Neural cell (in vitro differentiated cells): ENCODE data around the gene LINC00237. TPM values are rescaled to one million over a fixed set of nuclear protein-coding genes. Genes with fewer than 3 reads are reported as not detected.

Experiments
- H2AFZ ChIP-seq: fragments of 200-600, 300-800 bp; sonication (generic), shearing (Covaris generic); 2 replicates; pipeline ENCODE4 v1.6.0; 2014; ENCODE audit warnings: low read depth, mild to moderate bottlenecking, antibody characterized with exemption, low read length, moderate library complexity
- H3F3A ChIP-seq: fragments of 200-600 bp; shearing (Covaris generic); 2 replicates; pipeline ENCODE4 v1.6.1; 2016; ENCODE audit warnings: mild to moderate bottlenecking, moderate library complexity, mixed read lengths, antibody characterized with exemption, low read length; ENCODE audit not compliant: insufficient read depth, poor library complexity, severe bottlenecking
- H3K27ac ChIP-seq: fragments of 200-600, 300-800 bp; sonication (generic), shearing (Covaris generic); 2 replicates; pipeline ENCODE4 v1.5.1; 2014; ENCODE audit warnings: mild to moderate bottlenecking, low read length, moderate library complexity
- H3K27me3 ChIP-seq: fragments of 300-800, 200-600 bp; sonication (generic), shearing (Covaris generic); 2 replicates; pipeline ENCODE4 v1.6.0; 2014; ENCODE audit warnings: mild to moderate bottlenecking, low read depth, low read length, moderate library complexity; ENCODE audit not compliant: insufficient read depth
- H3K36me3 ChIP-seq: fragments of 300-800, 200-600 bp; sonication (generic), shearing (Covaris generic); 2 replicates; pipeline ENCODE4 v1.5.1; 2014; ENCODE audit warnings: mild to moderate bottlenecking, antibody characterized with exemption, low read length, moderate library complexity; ENCODE audit not compliant: insufficient read depth
- H3K4me2 ChIP-seq: fragments of 300-800, 200-600 bp; sonication (generic), shearing (Covaris generic); 2 replicates; pipeline ENCODE4 v1.6.0; 2014; ENCODE audit warnings: mild to moderate bottlenecking, low read length
- H3K4me3 ChIP-seq: fragments of 300-800, 200-600 bp; sonication (generic), shearing (Covaris generic); 2 replicates; pipeline ENCODE4 v1.5.1; 2014; ENCODE audit warnings: mild to moderate bottlenecking, low read length, moderate library complexity
- H3K79me2 ChIP-seq: fragments of 200-600 bp; shearing (Covaris generic); replicated peaks from 2 replicates; pipeline ENCODE4 v1.6.0; 2014; ENCODE audit warnings: mild to moderate bottlenecking, low read length, moderate library complexity; ENCODE audit not compliant: insufficient read depth
- H3K9ac ChIP-seq: fragments of 300-800, 200-600 bp; sonication (generic), shearing (Covaris generic); 2 replicates; pipeline ENCODE4 v1.6.1; 2016; ENCODE audit warnings: mild to moderate bottlenecking, low read length, mixed read lengths
- H3K9me2 ChIP-seq: fragments of 200-600 bp; shearing (Covaris generic); 2 replicates; pipeline ENCODE4 v1.6.1; 2016; ENCODE audit warnings: mild to moderate bottlenecking, low read length, mixed read lengths; ENCODE audit not compliant: insufficient read depth
- H3K9me3 ChIP-seq: fragments of 200-600, 300-800 bp; sonication (generic), shearing (Covaris generic); 2 replicates; pipeline ENCODE4 v1.6.1; 2016; ENCODE audit warnings: mild to moderate bottlenecking, mixed run types, low read length, moderate library complexity, mixed read lengths
- H4K20me1 ChIP-seq: fragments of 200-600 bp; shearing (Covaris generic); 2 replicates; pipeline ENCODE4 v1.6.1; 2016; ENCODE audit warnings: mild to moderate bottlenecking, mixed run types; ENCODE audit not compliant: insufficient read depth
- EP300 ChIP-seq: fragments of 450-650 bp; conservative IDR thresholded peaks from 2 replicates; pipeline ENCODE4 v1.6.1; 2014; ENCODE audit warnings: antibody characterized with exemption, mild to moderate bottlenecking, moderate library complexity; ENCODE audit not compliant: poor library complexity, severe bottlenecking
- EZH2 ChIP-seq: fragments of 200-600, 300-800 bp; shearing (Covaris generic), sonication (generic); IDR thresholded peaks from 2 replicates; pipeline ENCODE4 v1.6.1; 2014; ENCODE audit warnings: antibody characterized with exemption, low read length, borderline replicate concordance, mild to moderate bottlenecking; ENCODE audit not compliant: insufficient read depth, poor library complexity, severe bottlenecking
- MXI1 ChIP-seq: fragments of 450-650 bp; conservative IDR thresholded peaks from 2 replicates; pipeline ENCODE4 v1.6.1; 2014; ENCODE audit warnings: antibody characterized with exemption, mild to moderate bottlenecking; ENCODE audit not compliant: poor library complexity, severe bottlenecking
- POLR2AphosphoS5 ChIP-seq: IDR thresholded peaks from 2 replicates; pipeline ENCODE4 v1.6.1; 2012
- RAD21 ChIP-seq: fragments of 450-650 bp; conservative IDR thresholded peaks from 2 replicates; pipeline ENCODE4 v1.6.1; 2014; ENCODE audit warnings: antibody characterized with exemption, mild to moderate bottlenecking, moderate library complexity
- SMC3 ChIP-seq: fragments of 450-650 bp; conservative IDR thresholded peaks from 2 replicates; pipeline ENCODE4 v1.6.1; 2014; ENCODE audit warnings: antibody characterized with exemption, mild to moderate bottlenecking, moderate library complexity; ENCODE audit not compliant: poor library complexity
- TAF1 ChIP-seq: IDR thresholded peaks from 2 replicates; pipeline ENCODE4 v1.6.1; 2012; ENCODE audit warnings: low read depth
- polyA plus RNA-seq: library from polyadenylated mRNA; depleted of rRNA; stranded (reverse); fragments of >200 nt; gene quantifications from 2 replicates; pipeline ENCODE4 v1.2.3, GENCODE V29; 2014
- TF ChIP-seq, protein P1 (sequence below): IDR thresholded peaks from 2 replicates; pipeline ENCODE4 v1.6.1; 2012; ENCODE audit warnings: borderline replicate concordance
- TF ChIP-seq, protein P2 (sequence below): fragments of 450-650 bp; IDR thresholded peaks from 2 replicates; pipeline ENCODE4 v1.5.1; 2014; ENCODE audit warnings: antibody characterized with exemption, mild to moderate bottlenecking, moderate library complexity; ENCODE audit not compliant: poor library complexity, severe bottlenecking

LINC00237 gene
- polyA plus RNA-seq, 1 donor from 2014 or later = not detected

DNA sequence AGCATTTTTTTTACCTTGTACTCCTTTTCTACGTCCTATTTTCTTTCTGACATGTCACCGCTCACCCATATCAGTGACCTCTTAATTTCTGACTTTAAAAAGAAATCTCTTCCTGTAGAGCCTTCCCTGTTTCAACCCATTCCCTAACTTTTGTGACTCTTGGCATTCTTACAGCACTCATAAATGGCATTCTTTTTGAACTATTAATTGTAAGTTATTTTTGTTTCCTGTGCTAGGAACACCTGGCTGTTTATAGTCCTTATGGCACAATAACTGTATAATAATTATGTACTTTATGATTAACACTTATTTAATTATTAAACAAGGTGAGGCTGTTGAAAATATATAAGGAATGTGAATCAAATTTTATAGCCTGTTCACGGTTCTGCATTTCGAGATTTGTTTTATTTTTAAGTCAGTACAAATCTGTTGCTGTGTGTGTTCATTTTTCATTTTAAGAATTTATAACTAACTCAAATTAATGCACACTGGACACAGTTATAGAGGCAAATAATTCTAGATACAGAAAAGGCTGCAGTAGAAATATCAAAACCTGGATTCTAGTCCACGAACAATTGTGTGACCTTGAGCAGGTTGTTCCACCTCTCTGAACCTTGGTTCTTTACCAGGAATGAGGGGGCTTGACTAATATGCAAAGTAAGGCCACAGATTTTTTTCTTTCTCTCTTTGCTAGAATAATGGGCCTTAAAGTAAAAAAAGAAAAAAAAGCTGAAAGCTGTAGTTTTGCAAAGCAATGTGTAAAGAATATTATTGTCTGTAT lies 21.2 kb upstream of the LINC00237 start:
- TF ChIP-seq MXI1 (no peak), POLR2AphosphoS5 (no peak), SMC3 (no peak), RAD21 (no peak), EP300 (no peak), TAF1 (no peak), EZH2 (no peak)
- TF ChIP-seq, protein P1, sequence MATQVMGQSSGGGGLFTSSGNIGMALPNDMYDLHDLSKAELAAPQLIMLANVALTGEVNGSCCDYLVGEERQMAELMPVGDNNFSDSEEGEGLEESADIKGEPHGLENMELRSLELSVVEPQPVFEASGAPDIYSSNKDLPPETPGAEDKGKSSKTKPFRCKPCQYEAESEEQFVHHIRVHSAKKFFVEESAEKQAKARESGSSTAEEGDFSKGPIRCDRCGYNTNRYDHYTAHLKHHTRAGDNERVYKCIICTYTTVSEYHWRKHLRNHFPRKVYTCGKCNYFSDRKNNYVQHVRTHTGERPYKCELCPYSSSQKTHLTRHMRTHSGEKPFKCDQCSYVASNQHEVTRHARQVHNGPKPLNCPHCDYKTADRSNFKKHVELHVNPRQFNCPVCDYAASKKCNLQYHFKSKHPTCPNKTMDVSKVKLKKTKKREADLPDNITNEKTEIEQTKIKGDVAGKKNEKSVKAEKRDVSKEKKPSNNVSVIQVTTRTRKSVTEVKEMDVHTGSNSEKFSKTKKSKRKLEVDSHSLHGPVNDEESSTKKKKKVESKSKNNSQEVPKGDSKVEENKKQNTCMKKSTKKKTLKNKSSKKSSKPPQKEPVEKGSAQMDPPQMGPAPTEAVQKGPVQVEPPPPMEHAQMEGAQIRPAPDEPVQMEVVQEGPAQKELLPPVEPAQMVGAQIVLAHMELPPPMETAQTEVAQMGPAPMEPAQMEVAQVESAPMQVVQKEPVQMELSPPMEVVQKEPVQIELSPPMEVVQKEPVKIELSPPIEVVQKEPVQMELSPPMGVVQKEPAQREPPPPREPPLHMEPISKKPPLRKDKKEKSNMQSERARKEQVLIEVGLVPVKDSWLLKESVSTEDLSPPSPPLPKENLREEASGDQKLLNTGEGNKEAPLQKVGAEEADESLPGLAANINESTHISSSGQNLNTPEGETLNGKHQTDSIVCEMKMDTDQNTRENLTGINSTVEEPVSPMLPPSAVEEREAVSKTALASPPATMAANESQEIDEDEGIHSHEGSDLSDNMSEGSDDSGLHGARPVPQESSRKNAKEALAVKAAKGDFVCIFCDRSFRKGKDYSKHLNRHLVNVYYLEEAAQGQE = no peak
- Histone ChIP-seq H2AFZ (no peak overlapping the region), H3K36me3 (no peaks in the 10 kb centered on the region), H3K4me2 (no peak overlapping the region), H3K9ac (no peak overlapping the region), H3K27me3 (peaks cover 7% of the 10 kb centered on the region), H3K9me2 (no peaks in the 10 kb centered on the region), H4K20me1 (no peaks in the 10 kb centered on the region), H3K27ac (no peak overlapping the region), H3F3A (peaks cover 4% of the 10 kb centered on the region), H3K9me3 (no peaks in the 10 kb centered on the region), H3K79me2 (no peaks in the 10 kb centered on the region), H3K4me3 (no peak overlapping the region)

DNA sequence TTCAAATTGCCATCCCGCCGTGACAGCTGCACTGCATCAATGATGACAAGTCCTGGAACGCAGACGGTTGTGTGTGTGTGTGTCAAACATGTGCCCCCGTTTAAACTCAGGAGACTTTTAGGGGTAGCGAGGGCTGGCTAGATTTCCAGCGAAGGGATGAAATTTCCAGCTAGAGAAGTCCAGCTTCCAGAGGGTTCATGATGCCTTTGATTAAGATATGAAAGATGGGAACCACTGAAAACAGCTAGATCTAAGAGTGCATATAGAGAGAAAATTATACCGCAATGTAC lies 20.4 kb upstream of the LINC00237 start:
- H3K4me3 ChIP-seq = peak overlapping the region; percentile 81
- no peak overlapping the region for H3K9ac ChIP-seq
- TF ChIP-seq EP300 (peak; percentile 19), POLR2AphosphoS5 (peak; percentile 34), EZH2 (no peak)

DNA sequence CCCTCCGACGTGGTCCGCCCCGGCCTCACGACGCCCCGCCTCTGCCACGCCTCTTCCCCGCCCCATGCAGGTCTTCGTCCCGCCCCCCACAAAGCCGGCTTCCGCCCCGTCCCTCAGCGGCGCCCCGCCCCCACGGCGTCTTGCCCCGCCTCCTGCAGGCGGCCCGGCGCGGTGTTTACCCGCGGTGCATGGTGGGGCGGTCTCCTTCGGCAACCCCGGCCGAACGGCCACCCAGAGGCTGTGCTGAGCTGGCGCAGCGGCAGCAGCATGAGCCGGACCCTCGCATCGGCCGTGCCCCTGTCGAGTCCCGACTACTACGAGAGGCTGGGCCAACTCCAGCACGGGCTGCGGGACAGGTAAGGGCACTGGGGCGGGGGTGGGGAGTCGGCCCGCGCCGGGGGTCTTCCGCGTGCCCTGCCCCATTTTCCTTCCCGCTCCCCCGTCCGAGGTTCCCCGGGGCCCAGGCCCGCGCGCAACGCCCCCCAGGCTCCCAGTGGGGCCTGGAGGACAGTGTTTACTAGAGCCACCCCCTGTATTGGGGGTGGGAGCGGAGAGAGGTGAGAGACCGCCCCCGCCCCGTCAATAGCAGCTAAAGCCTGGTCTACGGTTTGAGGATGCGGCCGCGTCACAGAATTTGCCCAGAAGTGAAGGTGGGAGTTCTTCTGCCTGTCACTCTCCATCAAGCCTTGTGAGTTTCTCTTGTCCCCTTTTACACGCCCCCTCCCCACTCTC lies 19.9 kb upstream of the LINC00237 start, which contains the start of gene KIZ:
TSS of gene KIZ (plus strand) at position 234 of the 732 bp plus-strand sequence. CDS start at position 268, 34 bp downstream.
- Histone ChIP-seq H3K4me2 (peak within 1 kb of the TSS; percentile 65), H4K20me1 (no peaks in the 10 kb centered on the region), H3K4me3 (peak within 1 kb of the TSS; percentile 81), H3K9ac (peak within 1 kb of the TSS; percentile 57), H3K9me2 (no peaks in the 10 kb centered on the region), H3K36me3 (no peaks in the 10 kb centered on the region), H2AFZ (no peak within 1 kb of the TSS), H3K27me3 (peaks cover 7% of the 10 kb centered on the region), H3F3A (peaks cover 4% of the 10 kb centered on the region), H3K9me3 (no peaks in the 10 kb centered on the region), H3K79me2 (no peaks in the 10 kb centered on the region), H3K27ac (no peak within 1 kb of the TSS)
- TF ChIP-seq, protein P2, sequence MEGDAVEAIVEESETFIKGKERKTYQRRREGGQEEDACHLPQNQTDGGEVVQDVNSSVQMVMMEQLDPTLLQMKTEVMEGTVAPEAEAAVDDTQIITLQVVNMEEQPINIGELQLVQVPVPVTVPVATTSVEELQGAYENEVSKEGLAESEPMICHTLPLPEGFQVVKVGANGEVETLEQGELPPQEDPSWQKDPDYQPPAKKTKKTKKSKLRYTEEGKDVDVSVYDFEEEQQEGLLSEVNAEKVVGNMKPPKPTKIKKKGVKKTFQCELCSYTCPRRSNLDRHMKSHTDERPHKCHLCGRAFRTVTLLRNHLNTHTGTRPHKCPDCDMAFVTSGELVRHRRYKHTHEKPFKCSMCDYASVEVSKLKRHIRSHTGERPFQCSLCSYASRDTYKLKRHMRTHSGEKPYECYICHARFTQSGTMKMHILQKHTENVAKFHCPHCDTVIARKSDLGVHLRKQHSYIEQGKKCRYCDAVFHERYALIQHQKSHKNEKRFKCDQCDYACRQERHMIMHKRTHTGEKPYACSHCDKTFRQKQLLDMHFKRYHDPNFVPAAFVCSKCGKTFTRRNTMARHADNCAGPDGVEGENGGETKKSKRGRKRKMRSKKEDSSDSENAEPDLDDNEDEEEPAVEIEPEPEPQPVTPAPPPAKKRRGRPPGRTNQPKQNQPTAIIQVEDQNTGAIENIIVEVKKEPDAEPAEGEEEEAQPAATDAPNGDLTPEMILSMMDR = peak; percentile 57
- TF ChIP-seq, protein P1 = no peak
- TF ChIP-seq EP300 (no peak), RAD21 (peak; percentile 42), POLR2AphosphoS5 (no peak), MXI1 (peak; percentile 46), TAF1 (no peak), EZH2 (no peak), SMC3 (peak; percentile 31)

More for the DNA sequence above, 20.4 kb upstream of the LINC00237 start:
- H4K20me1 ChIP-seq = no peaks in the 10 kb centered on the region
- H3K36me3 ChIP-seq = no peaks in the 10 kb centered on the region
- H3K9me3 ChIP-seq = no peaks in the 10 kb centered on the region
- no peaks in the 10 kb centered on the region for H3K79me2 ChIP-seq
- H3K4me2 ChIP-seq = peak overlapping the region; percentile 57
- H3K9me2 ChIP-seq = no peaks in the 10 kb centered on the region
- peaks cover 4% of the 10 kb centered on the region for H3F3A ChIP-seq
- H3K27ac ChIP-seq = no peak overlapping the region
- no peak overlapping the region for H2AFZ ChIP-seq
- peaks cover 7% of the 10 kb centered on the region for H3K27me3 ChIP-seq
